H1 (cell line): ENCODE measurements around the gene TCAP. TPM values are rescaled to one million over a fixed set of nuclear protein-coding genes. Genes with fewer than 3 reads are reported as not detected.

Experiments
- CTCF ChIA-PET: fragments of 300-600 bp; sonication (Branson Sonifier 250); formaldehyde crosslinking; loops from one replicate; lab custom pipeline; 2021; ENCODE audit not compliant: partially characterized antibody; lab: Charles Lee
- POLR2A ChIA-PET: fragments of 300-600 bp; sonication (Branson Sonifier 250); formaldehyde crosslinking; loops from one replicate; lab custom pipeline; 2021; ENCODE audit warnings: inconsistent platforms; ENCODE audit not compliant: partially characterized antibody; lab: Charles Lee
- DNase-seq, 2 experiments: peaks; one replicate each; pipeline versions ENCODE4 v3.0.0 to v3.0.0-alpha.2; 2010 to 2022; ENCODE audit warnings: low spot score in 2 of 2, low read depth in 1 of 2, mixed read lengths in 1 of 2
- FAIRE-seq: peaks from 2 replicates; lab custom pipeline; 2011; peaks lifted over from hg19 to GRCh38; lab: Jason Lieb, UNC
- H2AFZ ChIP-seq: 2 replicates; pipeline ENCODE4 v1.8.1; 2012; ENCODE audit warnings: low read length, inconsistent platforms
- H2AK5ac ChIP-seq: 2 replicates; pipeline ENCODE4 v1.6.1; 2013; ENCODE audit warnings: low read depth, low read length
- H2BK120ac ChIP-seq: replicated peaks from 2 replicates; pipeline ENCODE3; 2013; ENCODE audit warnings: low read depth, low read length, inconsistent platforms
- H2BK12ac ChIP-seq: 2 replicates; pipeline ENCODE4 v1.6.1; 2013; ENCODE audit warnings: low read depth, low read length
- H2BK15ac ChIP-seq: 2 replicates; pipeline ENCODE4 v1.6.1; 2013; ENCODE audit warnings: low read length
- H2BK20ac ChIP-seq: 2 replicates; pipeline ENCODE4 v1.6.1; 2013; ENCODE audit warnings: low read length
- H2BK5ac ChIP-seq: 2 replicates; pipeline ENCODE4 v1.6.1; 2013; ENCODE audit warnings: low read depth, low read length
- H3K14ac ChIP-seq: 2 replicates; pipeline ENCODE4 v1.6.1; 2013; ENCODE audit warnings: inconsistent platforms; ENCODE audit not compliant: insufficient read length
- H3K18ac ChIP-seq: 2 replicates; pipeline ENCODE4 v1.6.1; 2013; ENCODE audit warnings: low read length; ENCODE audit errors: extremely low read depth
- H3K23ac ChIP-seq: 2 replicates; pipeline ENCODE4 v1.6.1; 2013; ENCODE audit warnings: inconsistent platforms; ENCODE audit not compliant: insufficient read length
- H3K23me2 ChIP-seq: 2 replicates; pipeline ENCODE4 v1.6.1; 2013; ENCODE audit warnings: low read depth, low read length
- H3K27ac ChIP-seq: 2 replicates; pipeline ENCODE4 v1.6.1; 2011; ENCODE audit warnings: low read depth, low read length, inconsistent platforms
- H3K27me3 ChIP-seq, 4 experiments: replicated peaks in 1 of 4; 1 replicate in 1 of 4; 2 replicates in 3 of 4; pipeline versions ENCODE4 v1.6.1 to v1.8.1; 2011 to 2013; ENCODE audit warnings: low read length in 3 of 4, mild to moderate bottlenecking in 3 of 4, inconsistent platforms in 2 of 4, mixed read lengths in 2 of 4, moderate library complexity in 1 of 4; ENCODE audit not compliant: control insufficient read depth in 3 of 4, insufficient read depth in 3 of 4; ENCODE audit errors: extremely low read depth in 1 of 4
- H3K36me3 ChIP-seq, 4 experiments: 2 replicates each; pipeline versions ENCODE4 v1.6.1 to v1.8.1; 2011 to 2013; ENCODE audit warnings: mild to moderate bottlenecking in 4 of 4, low read length in 3 of 4, moderate library complexity in 2 of 4, control low read depth in 1 of 4, inconsistent platforms in 1 of 4; ENCODE audit not compliant: insufficient read depth in 4 of 4, control insufficient read depth in 2 of 4
- H3K4ac ChIP-seq: replicated peaks from 2 replicates; pipeline ENCODE3; 2013; ENCODE audit warnings: low read length, low read depth, mixed read lengths, inconsistent platforms; ENCODE audit not compliant: insufficient read length
- H3K4me1 ChIP-seq, 4 experiments: replicated peaks in 1 of 4; 1 replicate in 1 of 4; 2 replicates in 3 of 4; pipeline versions ENCODE4 v1.6.1 to v1.8.1; 2011 to 2013; ENCODE audit warnings: low read length in 3 of 4, inconsistent platforms in 2 of 4, mixed read lengths in 1 of 4; ENCODE audit not compliant: insufficient read depth in 4 of 4, control insufficient read depth in 3 of 4
- H3K4me2 ChIP-seq, 2 experiments: 2 replicates each; pipeline versions ENCODE4 v1.6.1 to v1.8.1; 2011 to 2013; ENCODE audit warnings: low read depth in 2 of 2, low read length in 2 of 2, control low read depth in 1 of 2, inconsistent platforms in 1 of 2, mild to moderate bottlenecking in 1 of 2; ENCODE audit not compliant: insufficient read depth in 1 of 2
- H3K4me3 ChIP-seq, 4 experiments: fragments of 200-600, 300-600 bp in 1 of 4; sonication (generic), shearing (Covaris generic), sonication (Bioruptor Twin) in 1 of 4; 2 replicates each; pipeline versions ENCODE4 v1.5.1 to v1.8.1; 2011 to 2016; ENCODE audit warnings: low read length in 4 of 4, low read depth in 3 of 4, control low read depth in 2 of 4, inconsistent platforms in 2 of 4, mild to moderate bottlenecking in 2 of 4, mixed read lengths in 1 of 4, moderate library complexity in 1 of 4; ENCODE audit not compliant: insufficient read depth in 2 of 4; ENCODE audit errors: extremely low read depth in 1 of 4
- H3K56ac ChIP-seq: replicated peaks from 2 replicates; pipeline ENCODE3; 2013; ENCODE audit warnings: low read depth, mild to moderate bottlenecking, mixed read lengths, low read length, inconsistent platforms; ENCODE audit not compliant: insufficient read length
- H3K79me1 ChIP-seq: 2 replicates; pipeline ENCODE4 v1.6.1; 2013; ENCODE audit warnings: low read depth, low read length, control low read depth
- H3K79me2 ChIP-seq, 2 experiments: 2 replicates each; pipeline versions ENCODE4 v1.6.1 to v1.8.1; 2012 to 2013; ENCODE audit warnings: low read length in 2 of 2, mild to moderate bottlenecking in 2 of 2, inconsistent platforms in 1 of 2; ENCODE audit not compliant: insufficient read depth in 2 of 2, control insufficient read depth in 1 of 2
- H3K9ac ChIP-seq, 4 experiments: replicated peaks in 1 of 4; 1 replicate in 1 of 4; 2 replicates in 3 of 4; pipeline versions ENCODE4 v1.6.1 to v1.8.1; 2011 to 2013; ENCODE audit warnings: low read depth in 3 of 4, low read length in 3 of 4, control low read depth in 2 of 4, mild to moderate bottlenecking in 2 of 4, moderate library complexity in 2 of 4, inconsistent platforms in 1 of 4; ENCODE audit errors: extremely low read depth in 1 of 4
- H3K9me3 ChIP-seq, 2 experiments: 2 replicates each; pipeline versions ENCODE4 v1.6.1 to v1.8.1; 2012 to 2013; ENCODE audit warnings: mild to moderate bottlenecking in 2 of 2, moderate library complexity in 2 of 2, control low read depth in 1 of 2, inconsistent platforms in 1 of 2, low read depth in 1 of 2, low read length in 1 of 2, mixed read lengths in 1 of 2; ENCODE audit not compliant: insufficient read depth in 2 of 2
- H4K20me1 ChIP-seq, 2 experiments: replicated peaks in 1 of 2; 2 replicates each; pipeline versions ENCODE3 to v1.8.1; 2011 to 2013; ENCODE audit warnings: inconsistent platforms in 2 of 2, low read length in 2 of 2, mild to moderate bottlenecking in 1 of 2; ENCODE audit not compliant: insufficient read depth in 2 of 2, control insufficient read depth in 1 of 2
- H4K5ac ChIP-seq: 2 replicates; pipeline ENCODE4 v1.6.1; 2013; ENCODE audit warnings: low read length, low read depth, mixed read lengths, inconsistent platforms; ENCODE audit not compliant: insufficient read length
- H4K8ac ChIP-seq: 2 replicates; pipeline ENCODE4 v1.8.0; 2013; ENCODE audit warnings: mild to moderate bottlenecking, moderate library complexity, low read length, inconsistent platforms; ENCODE audit not compliant: insufficient read depth; ENCODE audit errors: extremely low read depth
- H4K91ac ChIP-seq: replicated peaks from 2 replicates; pipeline ENCODE3; 2013; ENCODE audit warnings: low read length, mixed read lengths, inconsistent platforms; ENCODE audit not compliant: insufficient read length
- BACH1 ChIP-seq: IDR thresholded peaks from 2 replicates; pipeline ENCODE4 v1.6.1; 2012; ENCODE audit warnings: low read length, improper control_type of control experiment
- HDAC2 ChIP-seq, 2 experiments: fragments of 300-600 bp in 1 of 2; sonication (generic) in 1 of 2; IDR thresholded peaks; 2 replicates each; pipeline ENCODE4 v1.6.1; 2011 to 2012; ENCODE audit warnings: low read depth in 2 of 2, low read length in 2 of 2, mild to moderate bottlenecking in 2 of 2, moderate library complexity in 2 of 2, borderline replicate concordance in 1 of 2, inconsistent platforms in 1 of 2
- NRF1 ChIP-seq: IDR thresholded peaks from 2 replicates; pipeline ENCODE4 v1.6.1; 2011; ENCODE audit warnings: mild to moderate bottlenecking, low read depth, low read length, improper control_type of control experiment
- RAD21 ChIP-seq, 2 experiments: IDR thresholded peaks in 1 of 2; conservative IDR thresholded peaks in 1 of 2; 2 replicates each; pipeline ENCODE4 v1.6.1; 2011; ENCODE audit warnings: low read depth in 2 of 2, low read length in 2 of 2, improper control_type of control experiment in 1 of 2, inconsistent platforms in 1 of 2, mild to moderate bottlenecking in 1 of 2, moderate library complexity in 1 of 2
- SP1 ChIP-seq: IDR thresholded peaks from 2 replicates; pipeline ENCODE4 v1.6.1; 2011; ENCODE audit warnings: low read depth, low read length
- SP2 ChIP-seq: IDR thresholded peaks from 2 replicates; pipeline ENCODE4 v1.6.1; 2012; ENCODE audit warnings: mild to moderate bottlenecking, low read length, inconsistent platforms
- SRF ChIP-seq: IDR thresholded peaks from 2 replicates; pipeline ENCODE4 v1.6.1; 2011; ENCODE audit warnings: mild to moderate bottlenecking, low read depth, low read length, moderate library complexity
- TAF7 ChIP-seq: optimal IDR thresholded peaks from 2 replicates; pipeline ENCODE3; 2011; ENCODE audit warnings: low read depth, mild to moderate bottlenecking, inconsistent platforms, low read length, moderate library complexity, borderline replicate concordance
- TBP ChIP-seq: IDR thresholded peaks from 2 replicates; pipeline ENCODE4 v1.6.1; 2011; ENCODE audit warnings: low read depth, low read length, improper control_type of control experiment
- YY1 ChIP-seq: IDR thresholded peaks from 2 replicates; pipeline ENCODE4 v1.6.1; 2011; ENCODE audit warnings: low read depth, mild to moderate bottlenecking, low read length
- ZNF274 ChIP-seq: IDR thresholded peaks from 2 replicates; pipeline ENCODE4 v1.7.0; 2012; ENCODE audit warnings: low read length, borderline replicate concordance; ENCODE audit errors: extremely low read depth
- WGBS, 2 experiments: shearing (Covaris generic) in 1 of 2; methylation state at CpG; one replicate each; pipeline versions ENCODE4 v1.1.6 to v1.1.7; 2013 to 2015; ENCODE audit warnings: low lambda C conversion rate in 2 of 2, mixed read lengths in 2 of 2, inconsistent platforms in 1 of 2, low coverage in 1 of 2, missing lambda C conversion rate in 1 of 2; ENCODE audit not compliant: insufficient replicate concordance in 2 of 2, insufficient coverage in 1 of 2, insufficient read length in 1 of 2; ENCODE audit errors: extremely low coverage in 1 of 2, missing lambda C conversion rate in 1 of 2; 5-methylcytosine and 5-hydroxymethylcytosine counted together
- polyA plus RNA-seq, 7 experiments: library from polyadenylated mRNA; depleted of rRNA in 3 of 7; stranded (reverse) in 5 of 7; unstranded in 2 of 7; fragments of >200 nt in 5 of 7; fragments of 200-250 nt in 2 of 7; gene quantifications; 1 replicate in 5 of 7; 2 replicates in 1 of 7; 4 replicates in 1 of 7; pipeline versions ENCODE4 v1.2.1 to v1.2.3, GENCODE V29; 2011 to 2013; ENCODE audit warnings: missing spikeins in 2 of 7, mixed read lengths in 2 of 7
- total RNA-seq: library from RNA; stranded (reverse); fragmentation: NEBNext Ultra II Directional; extraction: Animal tissue kit (Norgen Biotek cat#: 25700); gene quantifications from 2 replicates; pipeline ENCODE4 v1.2.1, GENCODE V29; 2021

Gene TCAP
- total and polyA plus RNA-seq, 2 of the 8 experiments (the other 6 are each of a cell fraction or from before 2014, with no cell fraction given) = 0.82 to 1.4 TPM

DNA sequence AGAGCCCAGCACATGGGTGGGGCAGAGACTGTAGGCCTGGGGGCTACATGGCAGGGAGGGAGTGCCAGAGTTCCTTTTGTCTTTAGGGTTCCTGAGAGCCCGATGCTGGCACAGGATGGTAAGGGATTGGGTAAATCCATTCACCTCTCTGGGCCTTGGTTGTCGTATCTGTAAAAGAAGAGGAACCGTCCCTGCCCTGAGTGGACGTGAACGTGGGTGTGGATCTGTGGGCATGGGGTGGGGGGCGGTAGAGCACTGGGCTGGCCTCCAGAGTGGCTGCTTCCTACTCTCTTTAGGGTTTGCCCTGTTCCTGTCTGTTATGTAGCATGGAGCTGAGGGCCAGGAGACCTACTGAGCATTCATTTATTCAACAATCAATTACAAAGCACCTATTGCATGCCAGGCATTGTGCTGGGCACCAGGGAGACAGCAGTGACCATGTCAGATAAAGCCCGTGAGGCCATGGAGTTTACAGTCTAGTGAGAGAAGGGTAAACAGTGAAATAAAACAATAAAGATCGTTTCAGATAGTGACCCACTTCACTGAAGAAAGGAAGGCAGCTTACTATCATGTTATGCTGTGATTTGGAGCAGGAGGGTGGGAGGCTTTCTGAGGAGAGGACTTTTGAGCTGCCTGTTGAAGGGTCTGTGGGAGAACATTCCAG is 13.1 kb upstream of the TCAP start:
- Histone ChIP-seq H4K91ac (peak overlapping the region; percentile 71), H3K56ac (no peak overlapping the region), H2AFZ (no peak overlapping the region), H3K9me3 (no peaks in the 10 kb centered on the region), H3K14ac (no peak overlapping the region), H3K9ac (no peak overlapping the region), H3K4me1 (peaks cover 5 to 23% (median 19%) of the 10 kb centered on the region in 4 experiments), H3K23ac (no peak overlapping the region), H2BK5ac (peak overlapping the region; percentile 68; the same call in 1 of the 2 replicates), H3K4me2 (peak overlapping the region; percentile 14 to 45; a peak in 1 of 4 replicates), H4K20me1 (peaks cover 1 to 2% of the 10 kb centered on the region in 2 experiments), H3K79me1 (peaks cover 2% of the 10 kb centered on the region; the same call in 1 of the 2 replicates), H4K5ac (no peak overlapping the region), H3K18ac (peak overlapping the region; percentile 36), H3K27me3 (no peaks in the 10 kb centered on the region), H3K4ac (no peak overlapping the region), H2BK12ac (peak overlapping the region; percentile 64; the same call in 1 of the 2 replicates), H2BK120ac (peak overlapping the region; percentile 16), H3K23me2 (no peaks in the 10 kb centered on the region; the same call in 1 of the 2 replicates), H2BK15ac (no peak overlapping the region; the same call in 1 of the 2 replicates), H3K36me3 (no peaks in the 10 kb centered on the region), H4K8ac (no peak overlapping the region; the same call in 1 of the 2 replicates), H3K79me2 (peaks cover 0 to 9% of the 10 kb centered on the region in 2 experiments; a peak in 1 of 4 replicates), H2AK5ac (peak overlapping the region; percentile 47; the same call in 1 of the 2 replicates), H2BK20ac (0 out of 2 replicates have a peak overlapping the region, but pooled peaks have one; percentile 73), H3K4me3 (no peak overlapping the region), H3K27ac (peak overlapping the region; percentile 59; the same call in 1 of the 2 replicates)
- ChIA-PET POLR2A (interaction anchor here (1.0 to 5.2 kb wide), 9 partner anchors 12 to 48 kb away, joined by 3 to 28 read pairs (median 5); partner anchors contain the start of genes ERBB2 and TCAP), CTCF (interaction anchor here (1.0 to 49.2 kb wide), 5 partner anchors 11 to 104 kb away, joined by 4 to 1885 read pairs (median 133); partner anchors contain the start of genes ERBB2, MIEN1, PGAP3 and PNMT)
- WGBS, 2 experiments = 74% methylated on average over 8 of the region's 8 CpGs; no CpG with 5 or more reads in 1 of the 2 experiments
- no peak for DNase-seq
- no peak for FAIRE-seq
- TF ChIP-seq RAD21 (IDR thresholded peaks at IDR 0.05 in 1 of 2, conservative IDR thresholded peaks at IDR 0.05 in 1 of 2; ENCODE audit: low read depth in 2 of 2, low read length in 2 of 2) = no peak
- no peak for TF ChIP-seq TAF7
- TF ChIP-seq TBP = no peak
- TF ChIP-seq SP1 = no peak
- TF ChIP-seq SP2 = no peak
- no peak for TF ChIP-seq YY1
- TF ChIP-seq ZNF274 = no peak
- TF ChIP-seq NRF1 = no peak
- TF ChIP-seq HDAC2 (IDR thresholded peaks at IDR 0.05; ENCODE audit: borderline replicate concordance in 1 of 2, low read depth in 2 of 2, low read length in 2 of 2) = no peak
- no peak for TF ChIP-seq SRF
- TF ChIP-seq BACH1 = no peak
